GM12878 (cell line): ENCODE data around the gene SEMA3C. TPM values are rescaled to one million over a fixed set of nuclear protein-coding genes. Genes with fewer than 3 reads are reported as not detected.

Source experiments
- ATAC-seq: fragments of 200-7000 bp; cut with Tn5 transposase; 3 replicates; pipeline ENCODE4 v1.9.1; 2020; ENCODE audit warnings: mild to moderate bottlenecking, moderate library complexity
- BruUV-seq: library from RNA; stranded (reverse); fragments of 400-500 nt; replicated peaks from 2 replicates; lab custom pipeline; 2021; lab: Mats Ljungman, UMichigan
- CTCF ChIA-PET: fragments of 300-600 bp; sonication (Branson Sonifier 250); formaldehyde crosslinking; extraction: SDS; loops from one replicate; lab custom pipeline; 2021; ENCODE audit warnings: inconsistent platforms; lab: Yijun Ruan, JAX
- POLR2A ChIA-PET: fragments of 350-600 bp; formaldehyde crosslinking; extraction: SDS; loops from one replicate; lab custom pipeline; 2021; ENCODE audit warnings: inconsistent platforms; lab: Charles Lee
- RAD21 ChIA-PET: fragments of 300-600 bp; sonication (Branson Sonifier 250); formaldehyde crosslinking; loops from one replicate; lab custom pipeline; 2023; ENCODE audit warnings: antibody characterized with exemption; ENCODE audit not compliant: unreplicated experiment; lab: Charles Lee
- SMC1A ChIA-PET: fragments of 300-600 bp; sonication (Branson Sonifier 250); formaldehyde crosslinking; loops from one replicate; lab custom pipeline; 2023; ENCODE audit not compliant: unreplicated experiment, uncharacterized antibody; lab: Charles Lee
- DNase-seq: peaks from one replicate; pipeline ENCODE4 v3.0.0-alpha.2; 2011; ENCODE audit warnings: low read depth, low spot score
- FAIRE-seq: peaks from 3 replicates; lab custom pipeline; 2011; peaks lifted over from hg19 to GRCh38; lab: Jason Lieb, UNC
- H2AFZ ChIP-seq: 2 replicates; pipeline ENCODE4 v1.6.0; 2011; ENCODE audit warnings: low read depth, low read length, control low read depth; ENCODE audit not compliant: control insufficient read depth
- H3K27ac ChIP-seq: 2 replicates; pipeline ENCODE4 v1.5.1; 2011; ENCODE audit warnings: control low read depth; ENCODE audit not compliant: control insufficient read depth, insufficient read depth
- H3K27me3 ChIP-seq, 2 experiments: replicated peaks in 1 of 2; 2 replicates each; pipeline versions ENCODE4 v1.6.0 to v1.6.1; 2011; ENCODE audit warnings: low read length in 1 of 2; ENCODE audit not compliant: control insufficient read depth in 2 of 2, insufficient read depth in 2 of 2
- H3K36me3 ChIP-seq, 2 experiments: 2 replicates each; pipeline ENCODE4 v1.5.1; 2011; ENCODE audit warnings: low read length in 1 of 2; ENCODE audit not compliant: control insufficient read depth in 2 of 2, insufficient read depth in 2 of 2
- H3K4me1 ChIP-seq: 2 replicates; pipeline ENCODE4 v1.6.1; 2011; ENCODE audit warnings: mild to moderate bottlenecking, low read length, moderate library complexity, mixed read lengths; ENCODE audit not compliant: control insufficient read depth, insufficient read depth
- H3K4me2 ChIP-seq: 2 replicates; pipeline ENCODE4 v1.6.0; 2011; ENCODE audit warnings: control low read depth; ENCODE audit not compliant: control insufficient read depth, insufficient read depth
- H3K4me3 ChIP-seq: fragments of 200-600 bp; sonication (generic); 2 replicates; pipeline ENCODE4 v1.5.1; 2016
- H3K79me2 ChIP-seq: 2 replicates; pipeline ENCODE4 v1.6.0; 2011; ENCODE audit warnings: low read length; ENCODE audit not compliant: control insufficient read depth, insufficient read depth
- H3K9ac ChIP-seq: 2 replicates; pipeline ENCODE4 v1.8.0; 2011; ENCODE audit warnings: low read length, control low read depth, mixed read lengths; ENCODE audit not compliant: control insufficient read depth, insufficient read depth
- H3K9me3 ChIP-seq: replicated peaks from 3 replicates; pipeline ENCODE4 v1.5.1; 2011; ENCODE audit warnings: mild to moderate bottlenecking, low read length; ENCODE audit not compliant: control insufficient read depth, insufficient read depth
- H4K20me1 ChIP-seq: 2 replicates; pipeline ENCODE4 v1.6.0; 2011; ENCODE audit not compliant: control insufficient read depth, insufficient read depth
- ASH2L ChIP-seq: fragments of 300-600, 200-600 bp; sonication (generic); IDR thresholded peaks from 2 replicates; pipeline ENCODE4 v1.6.1; 2017; ENCODE audit warnings: low read depth, mild to moderate bottlenecking, borderline replicate concordance
- KDM1A ChIP-seq: fragments of 200-600 bp; sonication (generic); IDR thresholded peaks from 2 replicates; pipeline ENCODE4 v1.6.1; 2016; ENCODE audit warnings: borderline replicate concordance
- WGBS: methylation state at CpG from one replicate; pipeline ENCODE4 v1.1.6; 2016; ENCODE audit warnings: low lambda C conversion rate; ENCODE audit not compliant: insufficient replicate concordance, insufficient coverage; ENCODE audit errors: missing lambda C conversion rate; 5-methylcytosine and 5-hydroxymethylcytosine counted together
- in situ Hi-C: fragments of 300-500 bp; cut with MboI; formaldehyde crosslinking; loops from 9 replicates; pipeline ENCODE4 v1.14.3; 2018; ENCODE audit warnings: mixed read lengths
- intact Hi-C: fragments of 100-400 bp; cut with micrococcal nuclease; formaldehyde crosslinking; loops from one replicate; pipeline ENCODE4 v1.14.2; 2022; ENCODE audit not compliant: unreplicated experiment
- polyA plus RNA-seq, 11 experiments: library from polyadenylated mRNA; depleted of rRNA in 4 of 11; unstranded in 6 of 11; stranded (reverse) in 5 of 11; fragments of >200 nt; fragmentation: Nextera tagmentation in 4 of 11; fragmentation: Illumina TruSeq in 1 of 11; extraction: Ambion mirVana in 4 of 11; extraction: Trizol in 1 of 11; gene quantifications; 1 replicate in 1 of 11; 2 replicates in 10 of 11; pipeline versions ENCODE4 v1.2.1 to v1.2.3, GENCODE V29; 2011 to 2016; ENCODE audit warnings: inconsistent platforms in 2 of 11, missing spikeins in 2 of 11, low read depth in 1 of 11
- total RNA-seq, 4 experiments: library from RNA; depleted of rRNA in 3 of 4; stranded (reverse); fragments of >200 nt in 3 of 4; fragmentation: Illumina TruSeq in 1 of 4; extraction: Trizol in 1 of 4; gene quantifications; 2 replicates each; pipeline versions ENCODE4 v1.2.1 to v1.2.3, GENCODE V29; 2013 to 2021
- TF ChIP-seq, protein P1 (sequence below): fragments of 450-650 bp; IDR thresholded peaks from 2 replicates; pipeline ENCODE4 v1.6.1; 2016; ENCODE audit warnings: mild to moderate bottlenecking, moderate library complexity, borderline replicate concordance
- TF ChIP-seq, protein P2 (sequence below): fragments of 450-650 bp; IDR thresholded peaks from 2 replicates; pipeline ENCODE4 v1.6.1; 2017; ENCODE audit warnings: borderline replicate concordance

The SEMA3C gene
- total and polyA plus RNA-seq, 10 of the 15 experiments (the other 5 are each of a cell fraction or from before 2014, with no cell fraction given), result 0.01 to 0.41 (median 0.11) TPM; not detected in 6

DNA sequence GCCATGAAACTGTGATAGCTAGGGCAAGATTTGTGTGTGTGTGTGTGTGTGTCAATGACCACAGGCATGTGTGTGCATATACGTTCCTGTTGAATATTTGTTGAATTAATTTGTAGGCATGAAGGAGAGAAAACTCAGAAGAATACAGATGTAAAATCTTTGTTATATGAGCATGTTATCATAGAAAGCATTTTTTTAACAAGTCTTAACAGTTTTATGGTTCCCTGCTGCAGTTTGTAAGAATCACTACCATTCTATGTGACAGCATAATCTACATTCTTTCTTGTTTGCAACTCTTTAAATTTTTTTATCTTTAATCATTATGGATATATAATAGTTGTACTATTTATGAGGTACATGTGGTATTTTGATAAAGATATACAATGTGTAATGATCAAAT lies 150.1 kb downstream of the SEMA3C start:
- in situ Hi-C loops, result no loop called here
- ATAC-seq, result no peak
- intact Hi-C loops, result no loop called here
- Histone ChIP-seq H3K36me3 (no peaks in the 10 kb centered on the region), H3K4me3 (no peak overlapping the region), H3K27ac (no peak overlapping the region), H3K9ac (no peak overlapping the region), H2AFZ (no peak overlapping the region), H3K4me2 (no peak overlapping the region), H3K9me3 (no peaks in the 10 kb centered on the region), H3K27me3 (0 out of 4 replicates have a peak, but pooled peaks cover 0 to 2% of the 10 kb centered on the region in 2 experiments), H4K20me1 (no peaks in the 10 kb centered on the region), H3K4me1 (no peaks in the 10 kb centered on the region), H3K79me2 (no peaks in the 10 kb centered on the region)
- BruUV-seq, result no TSS peak
- DNase-seq, result no peak
- SMC1A ChIA-PET, result no interaction called here
- TF ChIP-seq, protein P1, sequence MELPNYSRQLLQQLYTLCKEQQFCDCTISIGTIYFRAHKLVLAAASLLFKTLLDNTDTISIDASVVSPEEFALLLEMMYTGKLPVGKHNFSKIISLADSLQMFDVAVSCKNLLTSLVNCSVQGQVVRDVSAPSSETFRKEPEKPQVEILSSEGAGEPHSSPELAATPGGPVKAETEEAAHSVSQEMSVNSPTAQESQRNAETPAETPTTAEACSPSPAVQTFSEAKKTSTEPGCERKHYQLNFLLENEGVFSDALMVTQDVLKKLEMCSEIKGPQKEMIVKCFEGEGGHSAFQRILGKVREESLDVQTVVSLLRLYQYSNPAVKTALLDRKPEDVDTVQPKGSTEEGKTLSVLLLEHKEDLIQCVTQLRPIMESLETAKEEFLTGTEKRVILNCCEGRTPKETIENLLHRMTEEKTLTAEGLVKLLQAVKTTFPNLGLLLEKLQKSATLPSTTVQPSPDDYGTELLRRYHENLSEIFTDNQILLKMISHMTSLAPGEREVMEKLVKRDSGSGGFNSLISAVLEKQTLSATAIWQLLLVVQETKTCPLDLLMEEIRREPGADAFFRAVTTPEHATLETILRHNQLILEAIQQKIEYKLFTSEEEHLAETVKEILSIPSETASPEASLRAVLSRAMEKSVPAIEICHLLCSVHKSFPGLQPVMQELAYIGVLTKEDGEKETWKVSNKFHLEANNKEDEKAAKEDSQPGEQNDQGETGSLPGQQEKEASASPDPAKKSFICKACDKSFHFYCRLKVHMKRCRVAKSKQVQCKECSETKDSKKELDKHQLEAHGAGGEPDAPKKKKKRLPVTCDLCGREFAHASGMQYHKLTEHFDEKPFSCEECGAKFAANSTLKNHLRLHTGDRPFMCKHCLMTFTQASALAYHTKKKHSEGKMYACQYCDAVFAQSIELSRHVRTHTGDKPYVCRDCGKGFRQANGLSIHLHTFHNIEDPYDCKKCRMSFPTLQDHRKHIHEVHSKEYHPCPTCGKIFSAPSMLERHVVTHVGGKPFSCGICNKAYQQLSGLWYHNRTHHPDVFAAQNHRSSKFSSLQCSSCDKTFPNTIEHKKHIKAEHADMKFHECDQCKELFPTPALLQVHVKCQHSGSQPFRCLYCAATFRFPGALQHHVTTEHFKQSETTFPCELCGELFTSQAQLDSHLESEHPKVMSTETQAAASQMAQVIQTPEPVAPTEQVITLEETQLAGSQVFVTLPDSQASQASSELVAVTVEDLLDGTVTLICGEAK, result no peak
- TF ChIP-seq, protein P2, sequence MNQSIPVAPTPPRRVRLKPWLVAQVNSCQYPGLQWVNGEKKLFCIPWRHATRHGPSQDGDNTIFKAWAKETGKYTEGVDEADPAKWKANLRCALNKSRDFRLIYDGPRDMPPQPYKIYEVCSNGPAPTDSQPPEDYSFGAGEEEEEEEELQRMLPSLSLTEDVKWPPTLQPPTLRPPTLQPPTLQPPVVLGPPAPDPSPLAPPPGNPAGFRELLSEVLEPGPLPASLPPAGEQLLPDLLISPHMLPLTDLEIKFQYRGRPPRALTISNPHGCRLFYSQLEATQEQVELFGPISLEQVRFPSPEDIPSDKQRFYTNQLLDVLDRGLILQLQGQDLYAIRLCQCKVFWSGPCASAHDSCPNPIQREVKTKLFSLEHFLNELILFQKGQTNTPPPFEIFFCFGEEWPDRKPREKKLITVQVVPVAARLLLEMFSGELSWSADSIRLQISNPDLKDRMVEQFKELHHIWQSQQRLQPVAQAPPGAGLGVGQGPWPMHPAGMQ, result no peak
- TF ChIP-seq ASH2L, result no peak
- TF ChIP-seq KDM1A, result no peak
- RAD21 ChIA-PET, result no interaction called here
- POLR2A ChIA-PET, result no interaction called here
- WGBS, result 31% methylated on average over 1 of the region's 1 CpG
- CTCF ChIA-PET, result interaction anchor here (0.9 kb wide), 1 partner anchor 10 kb away, joined by 3 read pairs; no protein-coding TSS in a partner anchor
- no peak for FAIRE-seq
